ENCODE measurements around the gene PAN2.

DNA sequence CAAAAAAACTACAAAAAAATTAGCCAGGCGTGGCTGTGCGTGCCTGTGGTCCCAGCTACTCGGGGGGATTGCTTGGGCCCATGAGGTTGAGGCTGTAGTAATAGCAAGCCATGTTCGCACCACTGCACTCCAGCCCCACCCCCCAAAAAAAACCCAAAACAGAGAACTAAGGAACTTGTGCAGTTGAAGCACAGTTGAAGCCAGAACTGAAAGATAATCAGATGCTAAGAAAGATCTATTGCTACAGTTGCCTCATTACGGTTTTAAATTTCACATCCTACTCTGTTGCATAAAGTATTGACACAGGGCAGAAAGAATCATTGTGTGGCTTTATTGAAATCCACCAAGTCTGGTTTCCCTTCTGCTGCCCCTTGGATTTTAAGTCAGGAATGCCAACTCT is 37.5 kb downstream of the PAN2 start:
- TF ChIP-seq, protein P1, sequence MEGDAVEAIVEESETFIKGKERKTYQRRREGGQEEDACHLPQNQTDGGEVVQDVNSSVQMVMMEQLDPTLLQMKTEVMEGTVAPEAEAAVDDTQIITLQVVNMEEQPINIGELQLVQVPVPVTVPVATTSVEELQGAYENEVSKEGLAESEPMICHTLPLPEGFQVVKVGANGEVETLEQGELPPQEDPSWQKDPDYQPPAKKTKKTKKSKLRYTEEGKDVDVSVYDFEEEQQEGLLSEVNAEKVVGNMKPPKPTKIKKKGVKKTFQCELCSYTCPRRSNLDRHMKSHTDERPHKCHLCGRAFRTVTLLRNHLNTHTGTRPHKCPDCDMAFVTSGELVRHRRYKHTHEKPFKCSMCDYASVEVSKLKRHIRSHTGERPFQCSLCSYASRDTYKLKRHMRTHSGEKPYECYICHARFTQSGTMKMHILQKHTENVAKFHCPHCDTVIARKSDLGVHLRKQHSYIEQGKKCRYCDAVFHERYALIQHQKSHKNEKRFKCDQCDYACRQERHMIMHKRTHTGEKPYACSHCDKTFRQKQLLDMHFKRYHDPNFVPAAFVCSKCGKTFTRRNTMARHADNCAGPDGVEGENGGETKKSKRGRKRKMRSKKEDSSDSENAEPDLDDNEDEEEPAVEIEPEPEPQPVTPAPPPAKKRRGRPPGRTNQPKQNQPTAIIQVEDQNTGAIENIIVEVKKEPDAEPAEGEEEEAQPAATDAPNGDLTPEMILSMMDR (conservative IDR thresholded peaks at IDR 0.05) = no peak
- no peak for TF ChIP-seq EZH2 (IDR thresholded peaks at IDR 0.05; ENCODE audit: low read depth)

Data from PC-9 (cell line).